G401 (cell line): Measurements from ENCODE around the gene LTC4S. TPM values are rescaled to one million over a fixed set of nuclear protein-coding genes. Genes with fewer than 3 reads are reported as not detected.

Experiments
- DNase-seq: peaks from one replicate; pipeline ENCODE4 v3.0.0-alpha.2; 2015; ENCODE audit warnings: low spot score
- in situ Hi-C: cut with HindIII; loops from 2 replicates; pipeline ENCODE4 v1.10.0; 2016; ENCODE audit warnings: low sequenced_read_pairs, mixed read lengths
- total RNA-seq: library from RNA; depleted of rRNA; stranded (reverse); fragments of >200 nt; shearing (Covaris generic); gene quantifications from 2 replicates; pipeline ENCODE4 v1.2.3, GENCODE V29; 2014

The LTC4S gene
- total RNA-seq, 1 experiment from 2014 or later, result 9.4 TPM

GRCh38 chr5:179802950-179803562 lies 9.3 kb downstream of the LTC4S start:
- no peak for DNase-seq
- in situ Hi-C loops, result no loop called here

GRCh38 chr5:179803651-179804554 lies 10.1 kb downstream of the LTC4S start:
- in situ Hi-C loops, result no loop called here

GRCh38 chr5:179804555-179804947 lies 10.8 kb downstream of the LTC4S start:
- DNase-seq, result no peak
- in situ Hi-C loops, result no loop called here

More at GRCh38 chr5:179803651-179804554, 10.1 kb downstream of the LTC4S start:
- no peak for DNase-seq

GRCh38 chr5:179805070-179805528 lies 11.3 kb downstream of the LTC4S start:
- in situ Hi-C loops, result no loop called here
- DNase-seq, result no peak

- DNase-seq, result peak; percentile 51
- in situ Hi-C loops, result no loop called here
These were observed 11.9 kb downstream of the LTC4S start for GRCh38 chr5:179805529-179806249.

GRCh38 chr5:179806250-179807048 lies 12.7 kb downstream of the LTC4S start, which contains the start of gene MGAT4B:
Gene MGAT4B (minus strand): TSS chr5:179806866. CDS start chr5:179806583, 283 bp downstream.
- peak; percentile 79 for DNase-seq
- in situ Hi-C loops, result no loop called here

GRCh38 chr5:179812135-179812825 lies 18.5 kb downstream of the LTC4S start:
- peak; percentile 98 for DNase-seq
- in situ Hi-C loops, result loop anchor here (10.0 kb wide), 1 partner anchor 57 kb away; no protein-coding TSS in a partner anchor

GRCh38 chr5:179812997-179813607 lies 19.3 kb downstream of the LTC4S start:
- no peak for DNase-seq
- in situ Hi-C loops, result loop anchor here (10.0 kb wide), 1 partner anchor 58 kb away; no protein-coding TSS in a partner anchor

GRCh38 chr5:179814090-179814489 lies 20.3 kb downstream of the LTC4S start:
- in situ Hi-C loops, result loop anchor here (10.0 kb wide), 1 partner anchor 59 kb away; no protein-coding TSS in a partner anchor
- DNase-seq, result no peak

GRCh38 chr5:179815491-179816249 lies 21.9 kb downstream of the LTC4S start:
- in situ Hi-C loops, result loop anchor here (10.0 kb wide), 1 partner anchor 61 kb away; no protein-coding TSS in a partner anchor
- no peak for DNase-seq

GRCh38 chr5:179816401-179816795 lies 22.6 kb downstream of the LTC4S start:
- DNase-seq, result no peak
- in situ Hi-C loops, result loop anchor here (10.0 kb wide), 1 partner anchor 62 kb away; no protein-coding TSS in a partner anchor

- DNase-seq, result no peak
These were observed 23.1 kb downstream of the LTC4S start for GRCh38 chr5:179816796-179817469.

GRCh38 chr5:179817470-179817840 lies 23.7 kb downstream of the LTC4S start:
- in situ Hi-C loops, result loop anchor here (10.0 kb wide), 1 partner anchor 63 kb away; no protein-coding TSS in a partner anchor
- no peak for DNase-seq

More at GRCh38 chr5:179816796-179817469, 23.1 kb downstream of the LTC4S start:
- in situ Hi-C loops, result loop anchor here (10.0 kb wide), 1 partner anchor 62 kb away; no protein-coding TSS in a partner anchor

GRCh38 chr5:179817890-179818745 lies 24.3 kb downstream of the LTC4S start:
- in situ Hi-C loops, result loop anchor here (10.0 kb wide), 1 partner anchor 63 kb away; no protein-coding TSS in a partner anchor
- no peak for DNase-seq

- DNase-seq, result peak; percentile 82
- in situ Hi-C loops, result loop anchor here (10.0 kb wide), 1 partner anchor 64 kb away; no protein-coding TSS in a partner anchor
These were observed 25.0 kb downstream of the LTC4S start for GRCh38 chr5:179818746-179819295.
